K562 (cell line): ENCODE results near the gene DHDDS. TPM values are rescaled to one million over a fixed set of nuclear protein-coding genes. Genes with fewer than 3 reads are reported as not detected.

Experiments used
- GABPB2 ChIP-seq: fragments of 250-450 bp; sonication (Bioruptor Pico); conservative IDR thresholded peaks from 2 replicates; pipeline ENCODE4 v1.5.1; 2021; ENCODE audit warnings: mild to moderate bottlenecking
- ILK ChIP-seq: fragments of 450-650 bp; IDR thresholded peaks from 2 replicates; pipeline ENCODE4 v1.6.1; 2016; ENCODE audit warnings: missing genetic modification characterization, low read depth, mild to moderate bottlenecking, missing compliant biosample characterization, moderate library complexity, borderline replicate concordance
- NCOA2 ChIP-seq, 2 experiments: fragments of 450-650 bp; IDR thresholded peaks; 2 replicates each; pipeline ENCODE4 v1.6.1; 2018; ENCODE audit warnings: mild to moderate bottlenecking in 2 of 2, moderate library complexity in 1 of 2; ENCODE audit not compliant: partially characterized antibody in 2 of 2
- NRF1 ChIP-seq, 2 experiments: fragments of 450-650 bp; IDR thresholded peaks in 1 of 2; conservative IDR thresholded peaks in 1 of 2; 2 replicates each; pipeline ENCODE4 v1.6.1; 2014; ENCODE audit warnings: mild to moderate bottlenecking in 2 of 2
- OTX1 ChIP-seq: fragments of 450-650 bp; formaldehyde crosslinking; IDR thresholded peaks from 2 replicates; pipeline ENCODE4 v1.4.0; 2022; ENCODE audit warnings: mild to moderate bottlenecking
- PRPF4 ChIP-seq: fragments of 200-400 bp; formaldehyde crosslinking; IDR thresholded peaks from one replicate; pipeline ENCODE4 v1.6.1; 2017; ENCODE audit warnings: low read length, low read depth, mild to moderate bottlenecking; ENCODE audit not compliant: insufficient read depth, poor library complexity, severe bottlenecking
- RBM25 ChIP-seq: fragments of 200-400 bp; formaldehyde crosslinking; IDR thresholded peaks from 2 replicates; pipeline ENCODE4 v1.6.1; 2018; ENCODE audit warnings: low read length, low read depth, moderate library complexity; ENCODE audit not compliant: severe bottlenecking
- SRSF1 ChIP-seq: fragments of 200-400 bp; formaldehyde crosslinking; IDR thresholded peaks from 2 replicates; pipeline ENCODE4 v1.6.1; 2017; ENCODE audit warnings: mild to moderate bottlenecking, low read depth, low read length, moderate library complexity
- TAF1 ChIP-seq: IDR thresholded peaks from 2 replicates; pipeline ENCODE4 v1.6.1; 2011; ENCODE audit warnings: mild to moderate bottlenecking, low read length, moderate library complexity; ENCODE audit not compliant: insufficient read depth, control insufficient read depth, severe bottlenecking; ENCODE audit errors: extremely low read depth
- ZNF699 ChIP-seq: fragments of 250-450 bp; sonication (Bioruptor Pico); IDR thresholded peaks from 2 replicates; pipeline ENCODE4 v1.8.0; 2021; ENCODE audit warnings: mild to moderate bottlenecking, moderate library complexity; ENCODE audit not compliant: insufficient replicate concordance
- ZNF766 ChIP-seq: fragments of 200-800 bp; sonication (Bioruptor generic); conservative IDR thresholded peaks from 2 replicates; pipeline ENCODE4 v1.6.1; 2016; ENCODE audit warnings: missing genetic modification characterization, missing compliant biosample characterization
- polyA plus RNA-seq, 8 experiments: library from polyadenylated mRNA; depleted of rRNA in 4 of 8; stranded (reverse) in 5 of 8; unstranded in 3 of 8; fragments of >200 nt; fragmentation: Nextera tagmentation in 2 of 8; fragmentation: Illumina TruSeq in 1 of 8; extraction: Ambion mirVana in 2 of 8; extraction: Trizol in 1 of 8; gene quantifications; 2 replicates each; pipeline versions ENCODE4 v1.2.1 to v1.2.3, GENCODE V29; 2011 to 2014; ENCODE audit warnings: inconsistent platforms in 1 of 8, missing spikeins in 1 of 8
- total RNA-seq, 7 experiments: library from RNA; depleted of rRNA in 6 of 7; stranded (reverse); fragments of >200 nt in 6 of 7; fragmentation: Illumina TruSeq in 2 of 7; extraction: Trizol in 2 of 7; gene quantifications; 2 replicates each; pipeline versions ENCODE4 v1.2.1 to v1.2.3, GENCODE V29; 2011 to 2021; ENCODE audit warnings: low replicate concordance in 1 of 7
- TF ChIP-seq, protein P1 (sequence below), 2 experiments: fragments of 450-650 bp; IDR thresholded peaks; 2 replicates each; pipeline ENCODE4 v1.6.1; 2016
- TF ChIP-seq, protein P2 (sequence below): fragments of 450-650 bp; IDR thresholded peaks from 2 replicates; pipeline ENCODE4 v1.6.1; 2018; ENCODE audit not compliant: partially characterized antibody
- TF ChIP-seq, protein P3 (sequence below): sonication (generic); formaldehyde crosslinking; IDR thresholded peaks from 2 replicates; pipeline ENCODE4 v1.9.0; 2022; ENCODE audit warnings: mild to moderate bottlenecking, missing genetic modification reagents
- TF ChIP-seq, protein P4 (sequence below), 3 experiments: IDR thresholded peaks in 2 of 3; conservative IDR thresholded peaks in 1 of 3; 2 replicates each; pipeline ENCODE4 v1.5.1; 2011 to 2012; ENCODE audit warnings: low read length in 3 of 3, mild to moderate bottlenecking in 3 of 3, control low read depth in 2 of 3, improper control_type of control experiment in 1 of 3, inconsistent platforms in 1 of 3, low read depth in 1 of 3, mixed read lengths in 1 of 3, moderate library complexity in 1 of 3; ENCODE audit not compliant: insufficient read depth in 2 of 3
- TF ChIP-seq, protein P5 (sequence below): fragments of 450-650 bp; IDR thresholded peaks from 2 replicates; pipeline ENCODE4 v1.7.0; 2016; ENCODE audit warnings: borderline replicate concordance

The DHDDS gene
- total and polyA plus RNA-seq, 9 of the 15 experiments (the other 6 are each of a cell fraction or from before 2014, with no cell fraction given): 33.3 to 55.0 (median 44.3) TPM

DNA sequence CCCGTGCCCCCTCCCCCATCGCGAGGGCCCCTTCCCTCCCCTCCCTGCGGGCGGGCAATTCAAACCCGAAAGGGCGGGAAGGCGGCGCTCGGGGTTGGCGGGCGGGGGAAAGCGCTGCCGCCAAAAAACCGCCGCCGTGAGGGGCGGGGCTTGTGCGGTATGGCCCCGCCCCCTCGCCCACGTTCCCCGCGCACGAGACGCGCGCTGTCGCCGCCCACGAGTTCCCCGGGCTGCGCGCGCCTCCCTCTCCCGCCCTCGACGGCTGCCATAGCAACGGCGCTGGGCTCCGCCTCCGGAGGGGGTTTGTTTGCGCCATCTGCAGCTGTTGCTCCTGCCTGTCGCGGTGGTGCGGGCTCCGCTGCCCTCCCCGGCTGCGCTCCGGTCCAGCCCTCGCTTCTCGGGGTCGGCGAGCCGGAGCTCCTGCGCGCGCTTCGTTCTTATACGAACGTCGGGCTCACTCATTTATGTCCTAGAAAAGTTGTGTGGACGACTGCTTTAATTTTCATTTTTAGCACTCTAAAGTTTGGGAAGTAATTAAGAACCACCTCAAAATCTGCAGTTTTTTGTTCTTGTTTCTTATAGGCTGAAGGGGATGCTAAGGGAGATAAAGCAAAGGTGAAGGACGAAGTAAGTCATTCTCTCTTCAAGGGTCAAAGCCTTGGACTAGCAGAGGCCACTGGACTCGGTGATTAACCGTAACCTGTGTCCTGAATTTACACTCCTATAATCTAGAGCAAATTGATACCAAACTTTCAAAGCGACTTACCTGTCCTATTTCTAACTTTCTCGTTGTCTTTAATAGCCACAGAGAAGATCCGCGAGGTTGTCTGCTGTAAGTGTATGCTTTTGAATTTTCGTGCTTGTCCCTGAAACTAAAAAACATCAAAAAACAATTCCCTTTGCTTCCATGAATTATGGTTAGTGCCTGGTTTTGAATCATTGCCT is 41.1 kb downstream of the DHDDS start (continued):
- TF ChIP-seq ZNF766 (CRISPR knock-in tag): no peak
- no peak for TF ChIP-seq NCOA2 (IDR thresholded peaks at IDR 0.05; ENCODE audit: partially characterized antibody in 2 of 2)
- 0 out of 2 replicates have a peak, but pooled peaks have one; percentile 18 for TF ChIP-seq ILK (tag)
- TF ChIP-seq, protein P1, sequence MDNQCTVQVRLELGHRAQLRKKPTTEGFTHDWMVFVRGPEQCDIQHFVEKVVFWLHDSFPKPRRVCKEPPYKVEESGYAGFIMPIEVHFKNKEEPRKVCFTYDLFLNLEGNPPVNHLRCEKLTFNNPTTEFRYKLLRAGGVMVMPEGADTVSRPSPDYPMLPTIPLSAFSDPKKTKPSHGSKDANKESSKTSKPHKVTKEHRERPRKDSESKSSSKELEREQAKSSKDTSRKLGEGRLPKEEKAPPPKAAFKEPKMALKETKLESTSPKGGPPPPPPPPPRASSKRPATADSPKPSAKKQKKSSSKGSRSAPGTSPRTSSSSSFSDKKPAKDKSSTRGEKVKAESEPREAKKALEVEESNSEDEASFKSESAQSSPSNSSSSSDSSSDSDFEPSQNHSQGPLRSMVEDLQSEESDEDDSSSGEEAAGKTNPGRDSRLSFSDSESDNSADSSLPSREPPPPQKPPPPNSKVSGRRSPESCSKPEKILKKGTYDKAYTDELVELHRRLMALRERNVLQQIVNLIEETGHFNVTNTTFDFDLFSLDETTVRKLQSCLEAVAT (IDR thresholded peaks at IDR 0.05): peak in 1 of 2 experiments; percentile 57; a peak in 1 of 4 replicates
- TF ChIP-seq TAF1: no peak
- no peak for TF ChIP-seq OTX1 (CRISPR knock-in tag)
- TF ChIP-seq RBM25: peak; percentile 22
- peak; percentile 92 to 93 for TF ChIP-seq NRF1 (conservative IDR thresholded peaks at IDR 0.05 in 1 of 2, IDR thresholded peaks at IDR 0.05 in 1 of 2)
- TF ChIP-seq, protein P2, sequence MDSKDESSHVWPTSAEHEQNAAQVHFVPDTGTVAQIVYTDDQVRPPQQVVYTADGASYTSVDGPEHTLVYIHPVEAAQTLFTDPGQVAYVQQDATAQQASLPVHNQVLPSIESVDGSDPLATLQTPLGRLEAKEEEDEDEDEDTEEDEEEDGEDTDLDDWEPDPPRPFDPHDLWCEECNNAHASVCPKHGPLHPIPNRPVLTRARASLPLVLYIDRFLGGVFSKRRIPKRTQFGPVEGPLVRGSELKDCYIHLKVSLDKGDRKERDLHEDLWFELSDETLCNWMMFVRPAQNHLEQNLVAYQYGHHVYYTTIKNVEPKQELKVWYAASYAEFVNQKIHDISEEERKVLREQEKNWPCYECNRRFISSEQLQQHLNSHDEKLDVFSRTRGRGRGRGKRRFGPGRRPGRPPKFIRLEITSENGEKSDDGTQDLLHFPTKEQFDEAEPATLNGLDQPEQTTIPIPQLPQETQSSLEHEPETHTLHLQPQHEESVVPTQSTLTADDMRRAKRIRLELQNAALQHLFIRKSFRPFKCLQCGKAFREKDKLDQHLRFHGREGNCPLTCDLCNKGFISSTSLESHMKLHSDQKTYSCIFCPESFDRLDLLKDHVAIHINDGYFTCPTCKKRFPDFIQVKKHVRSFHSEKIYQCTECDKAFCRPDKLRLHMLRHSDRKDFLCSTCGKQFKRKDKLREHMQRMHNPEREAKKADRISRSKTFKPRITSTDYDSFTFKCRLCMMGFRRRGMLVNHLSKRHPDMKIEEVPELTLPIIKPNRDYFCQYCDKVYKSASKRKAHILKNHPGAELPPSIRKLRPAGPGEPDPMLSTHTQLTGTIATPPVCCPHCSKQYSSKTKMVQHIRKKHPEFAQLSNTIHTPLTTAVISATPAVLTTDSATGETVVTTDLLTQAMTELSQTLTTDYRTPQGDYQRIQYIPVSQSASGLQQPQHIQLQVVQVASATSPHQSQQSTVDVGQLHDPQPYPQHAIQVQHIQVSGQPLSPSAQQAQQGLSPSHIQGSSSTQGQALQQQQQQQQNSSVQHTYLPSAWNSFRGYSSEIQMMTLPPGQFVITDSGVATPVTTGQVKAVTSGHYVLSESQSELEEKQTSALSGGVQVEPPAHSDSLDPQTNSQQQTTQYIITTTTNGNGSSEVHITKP: no peak
- TF ChIP-seq, protein P3, sequence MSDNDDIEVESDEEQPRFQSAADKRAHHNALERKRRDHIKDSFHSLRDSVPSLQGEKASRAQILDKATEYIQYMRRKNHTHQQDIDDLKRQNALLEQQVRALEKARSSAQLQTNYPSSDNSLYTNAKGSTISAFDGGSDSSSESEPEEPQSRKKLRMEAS (CRISPR knock-in tag): peak; percentile 81
- TF ChIP-seq, protein P4, sequence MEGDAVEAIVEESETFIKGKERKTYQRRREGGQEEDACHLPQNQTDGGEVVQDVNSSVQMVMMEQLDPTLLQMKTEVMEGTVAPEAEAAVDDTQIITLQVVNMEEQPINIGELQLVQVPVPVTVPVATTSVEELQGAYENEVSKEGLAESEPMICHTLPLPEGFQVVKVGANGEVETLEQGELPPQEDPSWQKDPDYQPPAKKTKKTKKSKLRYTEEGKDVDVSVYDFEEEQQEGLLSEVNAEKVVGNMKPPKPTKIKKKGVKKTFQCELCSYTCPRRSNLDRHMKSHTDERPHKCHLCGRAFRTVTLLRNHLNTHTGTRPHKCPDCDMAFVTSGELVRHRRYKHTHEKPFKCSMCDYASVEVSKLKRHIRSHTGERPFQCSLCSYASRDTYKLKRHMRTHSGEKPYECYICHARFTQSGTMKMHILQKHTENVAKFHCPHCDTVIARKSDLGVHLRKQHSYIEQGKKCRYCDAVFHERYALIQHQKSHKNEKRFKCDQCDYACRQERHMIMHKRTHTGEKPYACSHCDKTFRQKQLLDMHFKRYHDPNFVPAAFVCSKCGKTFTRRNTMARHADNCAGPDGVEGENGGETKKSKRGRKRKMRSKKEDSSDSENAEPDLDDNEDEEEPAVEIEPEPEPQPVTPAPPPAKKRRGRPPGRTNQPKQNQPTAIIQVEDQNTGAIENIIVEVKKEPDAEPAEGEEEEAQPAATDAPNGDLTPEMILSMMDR (IDR thresholded peaks at IDR 0.05 in 2 of 3, conservative IDR thresholded peaks at IDR 0.05 in 1 of 3; ENCODE audit: insufficient read depth in 2 of 3, low read depth in 1 of 3, low read length in 3 of 3): no peak
- TF ChIP-seq, protein P5, sequence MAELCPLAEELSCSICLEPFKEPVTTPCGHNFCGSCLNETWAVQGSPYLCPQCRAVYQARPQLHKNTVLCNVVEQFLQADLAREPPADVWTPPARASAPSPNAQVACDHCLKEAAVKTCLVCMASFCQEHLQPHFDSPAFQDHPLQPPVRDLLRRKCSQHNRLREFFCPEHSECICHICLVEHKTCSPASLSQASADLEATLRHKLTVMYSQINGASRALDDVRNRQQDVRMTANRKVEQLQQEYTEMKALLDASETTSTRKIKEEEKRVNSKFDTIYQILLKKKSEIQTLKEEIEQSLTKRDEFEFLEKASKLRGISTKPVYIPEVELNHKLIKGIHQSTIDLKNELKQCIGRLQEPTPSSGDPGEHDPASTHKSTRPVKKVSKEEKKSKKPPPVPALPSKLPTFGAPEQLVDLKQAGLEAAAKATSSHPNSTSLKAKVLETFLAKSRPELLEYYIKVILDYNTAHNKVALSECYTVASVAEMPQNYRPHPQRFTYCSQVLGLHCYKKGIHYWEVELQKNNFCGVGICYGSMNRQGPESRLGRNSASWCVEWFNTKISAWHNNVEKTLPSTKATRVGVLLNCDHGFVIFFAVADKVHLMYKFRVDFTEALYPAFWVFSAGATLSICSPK: no peak
- TF ChIP-seq SRSF1: no peak
- TF ChIP-seq GABPB2 (CRISPR knock-in tag): no peak
- peak; percentile 62 for TF ChIP-seq PRPF4
- TF ChIP-seq ZNF699 (CRISPR knock-in tag): no peak
